Esophagus squamous epithelium (tissue), 4 donors: ENCODE measurements around the gene SMAD7.

Experiments
- POLR2A ChIP-seq, 4 donors: fragments of 450-650 bp; IDR thresholded peaks; one replicate each; pipeline ENCODE4 v1.6.1; 2017; ENCODE audit warnings: antibody characterized with exemption in 4 of 4, mild to moderate bottlenecking in 4 of 4, moderate library complexity in 3 of 4
- TF ChIP-seq, protein P1 (sequence below), 6 experiments: fragments of 450-650 bp in 4 of 6; fragments of 200-600 bp in 2 of 6; sonication (generic) in 2 of 6; IDR thresholded peaks; one replicate each; pipeline ENCODE4 v1.5.1; 2016 to 2019; ENCODE audit warnings: antibody characterized with exemption in 6 of 6, mild to moderate bottlenecking in 4 of 6, moderate library complexity in 4 of 6

DNA sequence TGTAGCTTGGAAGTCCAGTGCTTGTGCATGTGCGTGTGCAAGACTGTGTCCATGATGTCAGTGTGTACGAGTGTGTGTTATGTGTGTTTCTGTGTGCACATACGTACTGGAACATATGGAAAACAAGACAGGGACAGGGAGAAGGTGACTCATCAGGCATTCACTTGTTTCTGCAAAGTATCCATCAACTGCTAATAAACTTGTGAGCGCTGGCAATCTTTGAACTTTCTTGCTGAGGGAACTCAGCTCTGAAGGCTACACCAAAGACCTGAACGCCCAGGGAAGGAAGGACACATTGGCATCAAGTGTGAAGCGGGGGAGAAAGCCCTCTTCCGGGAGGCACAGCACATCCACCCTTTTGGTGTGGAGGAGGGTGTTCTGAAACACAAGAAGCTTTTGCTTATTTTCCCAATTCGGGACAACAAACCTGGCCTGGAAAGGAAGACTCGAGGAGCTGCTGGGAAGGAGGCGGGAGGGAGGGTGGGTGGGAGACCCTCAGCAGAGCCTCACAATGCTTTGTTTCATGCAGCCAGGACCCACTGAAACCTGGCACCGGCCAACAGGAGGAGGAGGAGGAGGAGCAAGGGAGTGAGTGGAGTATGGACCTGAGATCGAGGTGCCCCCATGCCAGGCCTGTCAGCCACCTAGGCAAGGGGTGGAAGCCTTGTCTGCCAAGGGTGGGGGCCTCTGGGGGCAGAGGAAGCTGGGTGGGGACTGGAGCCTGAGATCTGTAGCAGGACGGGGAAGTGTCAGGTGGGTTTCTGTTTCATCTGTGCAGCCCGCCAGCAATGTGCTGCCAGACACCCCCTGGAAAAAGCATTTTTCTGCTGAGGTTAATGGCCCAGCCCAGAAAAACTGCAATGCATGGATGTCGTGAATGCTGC lies 26.8 kb downstream of the SMAD7 start:
- TF ChIP-seq, protein P1, sequence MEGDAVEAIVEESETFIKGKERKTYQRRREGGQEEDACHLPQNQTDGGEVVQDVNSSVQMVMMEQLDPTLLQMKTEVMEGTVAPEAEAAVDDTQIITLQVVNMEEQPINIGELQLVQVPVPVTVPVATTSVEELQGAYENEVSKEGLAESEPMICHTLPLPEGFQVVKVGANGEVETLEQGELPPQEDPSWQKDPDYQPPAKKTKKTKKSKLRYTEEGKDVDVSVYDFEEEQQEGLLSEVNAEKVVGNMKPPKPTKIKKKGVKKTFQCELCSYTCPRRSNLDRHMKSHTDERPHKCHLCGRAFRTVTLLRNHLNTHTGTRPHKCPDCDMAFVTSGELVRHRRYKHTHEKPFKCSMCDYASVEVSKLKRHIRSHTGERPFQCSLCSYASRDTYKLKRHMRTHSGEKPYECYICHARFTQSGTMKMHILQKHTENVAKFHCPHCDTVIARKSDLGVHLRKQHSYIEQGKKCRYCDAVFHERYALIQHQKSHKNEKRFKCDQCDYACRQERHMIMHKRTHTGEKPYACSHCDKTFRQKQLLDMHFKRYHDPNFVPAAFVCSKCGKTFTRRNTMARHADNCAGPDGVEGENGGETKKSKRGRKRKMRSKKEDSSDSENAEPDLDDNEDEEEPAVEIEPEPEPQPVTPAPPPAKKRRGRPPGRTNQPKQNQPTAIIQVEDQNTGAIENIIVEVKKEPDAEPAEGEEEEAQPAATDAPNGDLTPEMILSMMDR (IDR thresholded peaks at IDR 0.05): no peak
- no peak for TF ChIP-seq POLR2A (IDR thresholded peaks at IDR 0.05)
